SK-N-MC (cell line): ENCODE measurements around the gene SH3RF3.

Source experiments
- EZH2 ChIP-seq: fragments of 200-600 bp; sonication (generic); IDR thresholded peaks from one replicate; pipeline ENCODE4 v1.6.1; 2017; ENCODE audit warnings: antibody characterized with exemption
- FOXP2 ChIP-seq: optimal IDR thresholded peaks from 2 replicates; pipeline ENCODE3; 2011; ENCODE audit warnings: mild to moderate bottlenecking, moderate library complexity; ENCODE audit not compliant: insufficient read depth; ENCODE audit errors: extremely low read length, control extremely low read depth
- POLR2AphosphoS5 ChIP-seq: IDR thresholded peaks from 2 replicates; pipeline ENCODE4 v1.6.1; 2012; ENCODE audit warnings: mild to moderate bottlenecking, low read depth, low read length, borderline replicate concordance

DNA sequence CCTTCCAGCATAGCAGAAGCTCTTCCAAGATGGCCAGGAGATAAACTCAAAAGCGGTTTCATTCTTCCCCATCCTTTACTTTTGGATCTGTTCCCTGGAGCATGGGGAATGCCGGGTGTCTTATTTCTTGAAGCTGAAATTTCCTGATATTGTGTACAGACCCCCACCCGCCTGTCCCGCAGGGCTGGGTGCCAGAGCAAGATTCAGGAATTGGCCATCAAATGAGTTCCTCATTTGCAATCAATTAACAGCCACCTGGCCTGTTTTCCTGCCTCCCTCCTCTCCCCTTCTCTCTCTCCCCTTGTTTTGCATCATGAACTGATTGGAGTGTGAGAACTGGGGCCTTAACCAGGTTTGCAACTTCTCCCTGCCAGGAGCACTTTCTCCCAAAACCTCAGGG lies 202.1 kb downstream of the SH3RF3 start:
- TF ChIP-seq EZH2 (no peak), POLR2AphosphoS5 (no peak), FOXP2 (no peak)
